HG03571 (cell line): Measurements from ENCODE around the gene SPATS2.
"Not testable (repeated sequence)": the region's sequence is repeated elsewhere in the genome, so short reads cannot be mapped to it uniquely, and the experiment has no call there.

Experiments
- ATAC-seq: cut with Tn5 transposase; IDR thresholded peaks from one replicate; pipeline ENCODE4 v1.9.1; 2021; ENCODE audit not compliant: unreplicated experiment

Gene SPATS2

GRCh38 chr12:49509681-49510080, 142.4 kb downstream of the SPATS2 start:
- not testable (repeated sequence) for ATAC-seq

GRCh38 chr12:49511410-49511809, 144.1 kb downstream of the SPATS2 start:
- no peak for ATAC-seq

- ATAC-seq = no peak
Measured at GRCh38 chr12:49512546-49512945, 145.3 kb downstream of the SPATS2 start.

- ATAC-seq = no peak
Measured at GRCh38 chr12:49515266-49515665, 148.0 kb downstream of the SPATS2 start.

GRCh38 chr12:49518914-49519573, 151.8 kb downstream of the SPATS2 start:
- ATAC-seq = no peak

GRCh38 chr12:49519574-49519936, 152.3 kb downstream of the SPATS2 start:
- ATAC-seq = no peak

GRCh38 chr12:49521389-49521788, 154.1 kb downstream of the SPATS2 start:
- no peak for ATAC-seq

- no peak for ATAC-seq
Measured at GRCh38 chr12:49524660-49525324, 157.5 kb downstream of the SPATS2 start.

GRCh38 chr12:49525942-49526341, 158.7 kb downstream of the SPATS2 start:
- no peak for ATAC-seq

GRCh38 chr12:49527361-49528130, 160.3 kb downstream of the SPATS2 start:
- ATAC-seq = no peak

GRCh38 chr12:49529414-49529813, 162.2 kb downstream of the SPATS2 start:
- no peak for ATAC-seq

- ATAC-seq = no peak
Measured at GRCh38 chr12:49531745-49532144, 164.5 kb downstream of the SPATS2 start.

GRCh38 chr12:49533331-49533730, 166.1 kb downstream of the SPATS2 start:
- ATAC-seq = no peak

GRCh38 chr12:49534122-49534521, 166.9 kb downstream of the SPATS2 start:
- not testable (repeated sequence) for ATAC-seq

- no peak for ATAC-seq
Measured at GRCh38 chr12:49534731-49535278, 167.5 kb downstream of the SPATS2 start.

- no peak for ATAC-seq
Measured at GRCh38 chr12:49535921-49536525, 168.8 kb downstream of the SPATS2 start.

- ATAC-seq = no peak
Measured at GRCh38 chr12:49536526-49537071, 169.3 kb downstream of the SPATS2 start.

GRCh38 chr12:49537231-49537751, 170.0 kb downstream of the SPATS2 start:
- ATAC-seq = no peak

- ATAC-seq = no peak
Measured at GRCh38 chr12:49537752-49538509, 170.7 kb downstream of the SPATS2 start.
